Keratinocyte (primary cell): ENCODE measurements around the gene MFAP1.

Experiments
- EZH2 ChIP-seq: IDR thresholded peaks from one replicate; pipeline ENCODE4 v1.6.1; 2012; ENCODE audit warnings: inconsistent platforms, mild to moderate bottlenecking, low read length, moderate library complexity
- TF ChIP-seq, protein P1 (sequence below), 3 experiments: IDR thresholded peaks in 1 of 3; conservative IDR thresholded peaks in 1 of 3; optimal IDR thresholded peaks in 1 of 3; 2 replicates in 2 of 3; 3 replicates in 1 of 3; pipeline versions ENCODE3 to v1.5.1; 2011; ENCODE audit warnings: low read length in 3 of 3, mild to moderate bottlenecking in 3 of 3, moderate library complexity in 2 of 3, control low read depth in 1 of 3, inconsistent platforms in 1 of 3; ENCODE audit not compliant: insufficient read depth in 2 of 3; ENCODE audit errors: extremely low read depth in 1 of 3

DNA sequence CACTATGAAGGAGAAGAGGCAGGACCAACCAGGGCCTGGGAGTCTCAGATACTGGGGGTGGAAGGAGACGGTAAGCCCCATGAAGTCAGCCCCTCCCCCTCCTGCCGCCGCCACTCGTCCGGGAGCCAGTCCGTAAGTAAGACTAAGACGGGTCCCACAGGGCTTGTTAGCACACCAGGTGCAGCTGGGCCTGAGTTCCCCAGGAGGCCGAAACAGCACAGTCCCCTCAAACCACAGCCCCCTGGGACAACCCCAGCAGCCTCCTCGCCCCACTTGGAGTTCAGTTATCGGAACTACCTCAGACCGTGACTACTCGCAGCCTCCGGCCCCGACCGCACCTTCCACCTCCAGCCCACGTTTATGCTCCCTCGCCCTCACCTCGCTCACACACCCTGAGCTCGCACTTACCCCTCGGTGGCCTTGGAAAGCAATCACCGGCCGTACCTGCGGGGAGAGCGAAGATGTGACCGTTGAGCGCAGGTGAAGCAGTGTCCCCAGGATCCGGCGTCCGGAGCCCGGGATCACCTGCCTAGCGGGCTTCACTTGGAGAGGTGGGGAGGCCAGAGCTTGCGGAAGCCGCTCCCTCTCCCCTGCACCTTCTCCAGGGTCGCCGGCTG lies 48.3 kb downstream of the MFAP1 start:
- TF ChIP-seq, protein P1, sequence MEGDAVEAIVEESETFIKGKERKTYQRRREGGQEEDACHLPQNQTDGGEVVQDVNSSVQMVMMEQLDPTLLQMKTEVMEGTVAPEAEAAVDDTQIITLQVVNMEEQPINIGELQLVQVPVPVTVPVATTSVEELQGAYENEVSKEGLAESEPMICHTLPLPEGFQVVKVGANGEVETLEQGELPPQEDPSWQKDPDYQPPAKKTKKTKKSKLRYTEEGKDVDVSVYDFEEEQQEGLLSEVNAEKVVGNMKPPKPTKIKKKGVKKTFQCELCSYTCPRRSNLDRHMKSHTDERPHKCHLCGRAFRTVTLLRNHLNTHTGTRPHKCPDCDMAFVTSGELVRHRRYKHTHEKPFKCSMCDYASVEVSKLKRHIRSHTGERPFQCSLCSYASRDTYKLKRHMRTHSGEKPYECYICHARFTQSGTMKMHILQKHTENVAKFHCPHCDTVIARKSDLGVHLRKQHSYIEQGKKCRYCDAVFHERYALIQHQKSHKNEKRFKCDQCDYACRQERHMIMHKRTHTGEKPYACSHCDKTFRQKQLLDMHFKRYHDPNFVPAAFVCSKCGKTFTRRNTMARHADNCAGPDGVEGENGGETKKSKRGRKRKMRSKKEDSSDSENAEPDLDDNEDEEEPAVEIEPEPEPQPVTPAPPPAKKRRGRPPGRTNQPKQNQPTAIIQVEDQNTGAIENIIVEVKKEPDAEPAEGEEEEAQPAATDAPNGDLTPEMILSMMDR (optimal IDR thresholded peaks at IDR 0.05 in 1 of 3, IDR thresholded peaks at IDR 0.05 in 1 of 3, conservative IDR thresholded peaks at IDR 0.05 in 1 of 3; ENCODE audit: extremely low read depth in 1 of 3, insufficient read depth in 2 of 3, low read length in 3 of 3) = no peak
- no peak for TF ChIP-seq EZH2
